Activated naive CD4-positive, alpha-beta T cell treated with anti-CD3 and anti-CD28 coated beads, Interleukin-2, amount 50 U/mL, for 24 hours (primary cell): Measurements from ENCODE around the gene ZNF235.
"Not testable (repeated sequence)": the region's sequence is repeated elsewhere in the genome, so short reads cannot be mapped to it uniquely, and the experiment has no call there.

Source experiments
- H3K27ac Mint-ChIP-seq: one replicate; pipeline ENCODE4 v1.8.0; 2021; ENCODE audit warnings: mild to moderate bottlenecking, mixed read lengths
- H3K27me3 Mint-ChIP-seq: one replicate; pipeline ENCODE4 v1.8.0; 2021; ENCODE audit warnings: mixed read lengths
- H3K36me3 Mint-ChIP-seq: one replicate; pipeline ENCODE4 v1.8.0; 2021; ENCODE audit warnings: mixed read lengths
- H3K4me1 Mint-ChIP-seq: one replicate; pipeline ENCODE4 v1.8.0; 2021; ENCODE audit warnings: mixed read lengths
- H3K4me3 Mint-ChIP-seq: one replicate; pipeline ENCODE4 v1.8.0; 2021; ENCODE audit warnings: mild to moderate bottlenecking, mixed read lengths
- H3K9me3 Mint-ChIP-seq: one replicate; pipeline ENCODE4 v1.8.0; 2021; ENCODE audit warnings: mixed read lengths

ZNF235 gene

DNA sequence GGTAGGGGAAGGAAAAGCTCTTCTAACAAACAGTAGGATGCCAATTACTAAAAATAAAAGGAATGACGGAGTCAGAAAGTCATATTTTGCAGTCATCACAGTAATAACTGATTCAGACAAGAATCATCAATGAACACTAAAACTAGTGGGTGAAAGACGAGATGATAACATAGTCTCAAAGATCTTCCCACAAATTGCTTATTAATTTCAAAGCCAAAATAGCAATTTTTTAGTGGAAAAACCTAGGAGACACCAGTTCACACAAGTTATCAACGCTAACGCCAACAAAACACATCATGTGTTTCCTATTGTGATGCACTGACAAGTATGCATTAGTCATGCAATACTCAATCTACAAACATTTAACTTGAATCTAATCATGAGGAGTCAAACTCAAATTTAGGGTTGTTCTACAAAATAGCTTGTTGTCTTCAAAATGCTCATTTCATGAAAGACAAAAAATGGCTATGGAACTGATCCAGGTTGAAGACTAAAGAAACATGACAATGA is 26.6 kb downstream of the ZNF235 start:
- Mint-ChIP-seq H3K36me3 (peaks cover 55% of the 10 kb centered on the region), H3K9me3 (peaks cover 41% of the 10 kb centered on the region), H3K27ac (no peak overlapping the region), H3K27me3 (no peaks in the 10 kb centered on the region), H3K4me3 (no peak overlapping the region), H3K4me1 (no peaks in the 10 kb centered on the region)

DNA sequence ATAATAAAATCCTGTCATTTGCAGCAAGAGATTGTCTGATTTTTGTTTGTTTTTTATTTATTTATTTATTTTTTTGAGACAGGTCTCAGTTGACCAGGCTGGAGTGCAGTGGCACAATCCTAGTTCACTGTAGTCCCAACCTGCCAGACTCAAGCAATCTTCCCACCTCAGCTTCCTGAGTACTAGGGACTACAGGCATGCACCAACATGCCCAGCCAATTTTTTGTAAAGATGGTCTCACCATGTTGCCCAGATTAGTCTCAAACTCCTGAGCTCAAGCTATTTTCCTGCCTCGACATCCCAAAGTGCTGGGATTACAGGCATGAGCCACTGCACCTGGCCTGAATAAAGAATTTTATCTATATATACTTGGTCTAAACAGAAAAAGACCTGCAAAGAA is 27.5 kb downstream of the ZNF235 start:
- Mint-ChIP-seq H3K36me3 (peaks cover 59% of the 10 kb centered on the region), H3K4me1 (no peaks in the 10 kb centered on the region), H3K27ac (no peak overlapping the region), H3K9me3 (peaks cover 46% of the 10 kb centered on the region), H3K27me3 (no peaks in the 10 kb centered on the region), H3K4me3 (no peak overlapping the region)

DNA sequence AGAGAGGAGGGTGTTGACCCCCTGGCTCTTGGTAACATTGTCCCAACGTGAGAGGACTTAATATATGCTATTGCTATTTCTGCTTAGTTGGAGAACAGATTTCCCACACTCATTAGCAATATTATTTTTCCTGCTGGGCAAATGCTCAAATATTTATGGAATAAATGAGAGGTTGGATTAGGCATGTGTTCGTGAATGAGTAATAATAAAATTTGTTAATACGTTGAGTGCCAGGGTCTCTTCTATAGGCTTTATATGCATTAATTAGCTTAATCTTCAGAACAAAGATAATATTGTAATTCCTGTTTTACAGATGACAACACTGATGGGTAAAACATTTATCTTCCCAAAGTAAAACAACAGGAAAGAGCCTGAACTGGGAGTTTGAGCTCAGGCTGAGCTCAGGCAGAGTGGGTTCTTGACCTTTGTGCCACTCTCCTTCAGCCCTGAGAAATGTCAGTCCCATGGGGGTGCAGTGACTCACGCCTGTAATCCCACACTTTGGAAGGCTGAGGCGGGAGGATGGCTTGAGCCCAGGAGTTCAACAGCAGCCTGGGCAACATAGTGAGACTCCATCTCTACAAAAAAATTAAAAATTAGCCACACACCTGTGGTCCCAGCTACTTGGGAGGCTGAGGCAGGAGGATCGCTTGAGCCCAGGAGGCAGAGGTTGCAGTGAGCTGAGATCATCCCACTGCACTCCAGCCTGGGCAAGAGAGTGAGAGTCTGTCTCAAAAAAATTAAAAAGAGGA is 44.0 kb downstream of the ZNF235 start:
- H3K9me3 Mint-ChIP-seq, result peaks cover 49% of the 10 kb centered on the region
- H3K4me1 Mint-ChIP-seq, result peaks cover 7% of the 10 kb centered on the region
- no peaks in the 10 kb centered on the region for H3K27me3 Mint-ChIP-seq
- peaks cover 43% of the 10 kb centered on the region for H3K36me3 Mint-ChIP-seq
- no peak overlapping the region for H3K27ac Mint-ChIP-seq
- H3K4me3 Mint-ChIP-seq, result no peak overlapping the region

GRCh38 chr19:44260343-44260681 is 44.5 kb downstream of the ZNF235 start:
- H3K9me3 Mint-ChIP-seq, result peaks cover 52% of the 10 kb centered on the region
- H3K4me1 Mint-ChIP-seq, result peaks cover 7% of the 10 kb centered on the region
- peak overlapping the region; percentile 64 for H3K4me3 Mint-ChIP-seq
- no peaks in the 10 kb centered on the region for H3K27me3 Mint-ChIP-seq
- H3K36me3 Mint-ChIP-seq, result peaks cover 44% of the 10 kb centered on the region
- no peak overlapping the region for H3K27ac Mint-ChIP-seq

DNA sequence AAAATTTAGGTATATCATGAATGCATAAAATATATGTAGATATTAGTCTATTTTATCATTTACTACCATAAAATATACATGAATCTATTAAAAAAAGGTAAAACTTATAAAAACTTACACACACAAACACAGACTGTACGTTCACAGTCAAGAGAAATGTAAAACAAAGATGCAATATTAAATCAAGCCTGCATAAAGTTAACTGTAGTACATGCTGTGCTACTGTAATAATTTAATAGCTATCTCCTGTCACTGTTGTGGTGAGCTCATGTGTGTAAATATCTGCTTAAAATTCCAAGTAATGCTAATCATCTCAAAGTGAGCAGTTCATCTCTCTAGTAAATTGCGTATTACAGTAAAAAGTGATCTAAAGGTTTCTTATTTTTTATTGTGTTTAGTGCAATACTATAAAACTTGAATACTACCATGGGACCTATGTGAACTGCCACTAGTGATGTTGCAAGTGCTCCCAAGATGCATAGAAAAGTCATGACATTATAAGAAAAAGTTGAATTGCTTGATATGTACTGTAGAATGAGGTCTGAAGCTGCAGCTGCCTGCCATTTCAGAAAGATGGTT is 45.9 kb downstream of the ZNF235 start:
- peaks cover 50% of the 10 kb centered on the region for H3K36me3 Mint-ChIP-seq
- H3K4me3 Mint-ChIP-seq, result no peak overlapping the region
- H3K9me3 Mint-ChIP-seq, result peaks cover 58% of the 10 kb centered on the region
- peaks cover 7% of the 10 kb centered on the region for H3K4me1 Mint-ChIP-seq
- no peaks in the 10 kb centered on the region for H3K27me3 Mint-ChIP-seq
- H3K27ac Mint-ChIP-seq, result no peak overlapping the region

DNA sequence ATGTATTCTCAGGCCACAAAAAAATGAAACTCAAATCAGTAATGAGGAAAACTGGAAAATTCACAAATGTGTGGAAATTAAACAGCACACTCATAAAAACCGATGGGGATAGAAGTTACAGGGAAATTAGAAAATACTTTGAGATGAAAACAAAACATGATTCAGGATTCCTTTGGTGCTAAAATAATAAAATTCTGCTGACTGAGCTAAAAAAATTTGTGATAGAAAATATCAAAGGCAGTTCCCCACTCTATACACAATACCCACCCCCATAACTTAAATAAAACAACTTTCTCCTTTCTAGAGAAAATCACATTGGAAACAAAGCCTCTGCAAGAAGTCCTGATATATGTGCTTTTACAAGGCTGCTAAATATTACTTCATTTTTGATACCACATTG is 46.7 kb downstream of the ZNF235 start:
- no peaks in the 10 kb centered on the region for H3K27me3 Mint-ChIP-seq
- no peak overlapping the region for H3K27ac Mint-ChIP-seq
- peaks cover 7% of the 10 kb centered on the region for H3K4me1 Mint-ChIP-seq
- H3K4me3 Mint-ChIP-seq, result no peak overlapping the region
- H3K36me3 Mint-ChIP-seq, result peaks cover 53% of the 10 kb centered on the region
- H3K9me3 Mint-ChIP-seq, result peaks cover 55% of the 10 kb centered on the region

DNA sequence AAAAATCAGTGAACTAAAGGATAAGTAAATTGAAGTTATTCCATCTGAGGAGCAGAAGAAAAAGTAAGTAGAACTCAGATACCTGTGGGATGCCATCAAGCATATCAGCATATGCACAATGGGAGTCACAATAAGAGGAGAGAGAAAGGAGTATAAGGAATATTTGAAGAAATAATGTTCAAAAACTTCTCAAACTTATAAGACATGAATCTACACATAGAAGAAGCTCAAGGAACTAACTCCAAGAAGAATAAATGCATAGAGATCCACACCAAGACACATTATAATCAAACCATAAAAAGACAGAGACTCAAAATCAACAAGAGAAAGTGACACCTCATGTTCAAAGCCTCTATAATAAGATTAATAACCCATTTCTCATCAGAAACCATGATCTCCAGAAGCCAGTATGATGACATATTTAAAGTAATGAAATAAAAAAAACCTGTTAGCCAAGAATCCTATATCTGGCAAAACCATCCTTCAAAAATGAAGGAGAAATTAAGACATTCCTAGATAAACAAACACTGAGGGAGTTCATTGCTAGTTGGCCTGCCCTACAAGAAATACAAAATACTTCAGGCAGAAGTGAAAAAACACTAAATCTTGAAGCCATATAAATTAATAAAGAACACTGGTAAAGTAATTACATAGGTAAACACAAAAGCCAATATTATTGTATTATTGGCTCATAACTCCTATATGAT is 49.0 kb downstream of the ZNF235 start:
- peaks cover 53% of the 10 kb centered on the region for H3K9me3 Mint-ChIP-seq

GRCh38 chr19:44254496-44254895 is 50.3 kb downstream of the ZNF235 start:
- H3K9me3 Mint-ChIP-seq, result peaks cover 57% of the 10 kb centered on the region
- H3K4me3 Mint-ChIP-seq, result no peak overlapping the region
- no peaks in the 10 kb centered on the region for H3K27me3 Mint-ChIP-seq
- H3K36me3 Mint-ChIP-seq, result peaks cover 67% of the 10 kb centered on the region
- H3K4me1 Mint-ChIP-seq, result no peaks in the 10 kb centered on the region
- H3K27ac Mint-ChIP-seq, result no peak overlapping the region

More for the DNA sequence above, 49.0 kb downstream of the ZNF235 start:
- Mint-ChIP-seq H3K36me3 (peaks cover 60% of the 10 kb centered on the region), H3K27ac (no peak overlapping the region), H3K4me3 (no peak overlapping the region), H3K4me1 (peaks cover 7% of the 10 kb centered on the region), H3K27me3 (no peaks in the 10 kb centered on the region)

DNA sequence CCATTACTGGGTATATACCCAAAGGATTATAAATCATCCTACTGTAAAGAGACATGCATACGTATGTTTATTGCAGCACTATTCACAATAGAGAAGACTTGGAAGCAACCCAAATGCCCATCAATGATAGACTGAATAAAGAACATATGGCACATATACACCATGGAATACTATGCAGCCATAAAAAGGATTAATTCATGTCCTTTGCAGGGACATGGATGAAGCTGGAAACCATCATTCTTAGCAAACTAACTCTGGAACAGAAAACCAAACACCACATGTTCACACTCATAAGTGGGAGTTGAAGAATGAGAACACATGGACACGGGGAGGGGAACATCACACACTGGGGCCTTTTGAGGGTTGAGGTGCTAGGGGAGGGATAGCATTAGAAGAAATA is 51.4 kb downstream of the ZNF235 start:
- H3K27ac Mint-ChIP-seq, H3K27me3 Mint-ChIP-seq, H3K4me1 Mint-ChIP-seq, H3K4me3 Mint-ChIP-seq: not testable (repeated sequence)
- Mint-ChIP-seq H3K9me3 (peaks cover 54% of the 10 kb centered on the region), H3K36me3 (peaks cover 67% of the 10 kb centered on the region)

- peaks cover 46% of the 10 kb centered on the region for H3K9me3 Mint-ChIP-seq
These were observed 52.5 kb downstream of the ZNF235 start for GRCh38 chr19:44252332-44252731.

GRCh38 chr19:44236384-44236783 is 68.4 kb downstream of the ZNF235 start:
- Mint-ChIP-seq H3K27ac (no peak overlapping the region), H3K27me3 (no peaks in the 10 kb centered on the region)

More at GRCh38 chr19:44252332-44252731, 52.5 kb downstream of the ZNF235 start:
- H3K4me3 Mint-ChIP-seq, H3K27ac Mint-ChIP-seq, H3K27me3 Mint-ChIP-seq, H3K4me1 Mint-ChIP-seq: not testable (repeated sequence)
- peaks cover 63% of the 10 kb centered on the region for H3K36me3 Mint-ChIP-seq

More at GRCh38 chr19:44236384-44236783, 68.4 kb downstream of the ZNF235 start:
- Mint-ChIP-seq H3K9me3 (peaks cover 30% of the 10 kb centered on the region), H3K4me1 (no peaks in the 10 kb centered on the region), H3K36me3 (peaks cover 65% of the 10 kb centered on the region), H3K4me3 (no peak overlapping the region)
